Epithelial cell of proximal tubule (primary cell): ENCODE measurements around the gene PTH1R. TPM values are rescaled to one million over a fixed set of nuclear protein-coding genes. Genes with fewer than 3 reads are reported as not detected.

Experiments used
- DNase-seq: peaks from one replicate; pipeline ENCODE4 v3.0.0-alpha.2; 2011; ENCODE audit warnings: low read depth
- H3K4me3 ChIP-seq: 2 replicates; pipeline ENCODE4 v1.5.1; 2011; ENCODE audit warnings: low read depth, mild to moderate bottlenecking, low read length
- total RNA-seq: library from RNA; depleted of rRNA; stranded (reverse); fragments of >200 nt; gene quantifications from 2 replicates; pipeline ENCODE4 v1.2.3, GENCODE V29; 2015
- TF ChIP-seq, protein P1 (sequence below): conservative IDR thresholded peaks from 2 replicates; pipeline ENCODE4 v1.5.1; 2012; ENCODE audit warnings: low read depth, mild to moderate bottlenecking, low read length

Gene PTH1R
- total RNA-seq, 1 donor from 2014 or later, result 11.5 TPM

GRCh38 chr3:46904303-46905212 lies 27.0 kb downstream of the PTH1R start:
- TF ChIP-seq, protein P1, sequence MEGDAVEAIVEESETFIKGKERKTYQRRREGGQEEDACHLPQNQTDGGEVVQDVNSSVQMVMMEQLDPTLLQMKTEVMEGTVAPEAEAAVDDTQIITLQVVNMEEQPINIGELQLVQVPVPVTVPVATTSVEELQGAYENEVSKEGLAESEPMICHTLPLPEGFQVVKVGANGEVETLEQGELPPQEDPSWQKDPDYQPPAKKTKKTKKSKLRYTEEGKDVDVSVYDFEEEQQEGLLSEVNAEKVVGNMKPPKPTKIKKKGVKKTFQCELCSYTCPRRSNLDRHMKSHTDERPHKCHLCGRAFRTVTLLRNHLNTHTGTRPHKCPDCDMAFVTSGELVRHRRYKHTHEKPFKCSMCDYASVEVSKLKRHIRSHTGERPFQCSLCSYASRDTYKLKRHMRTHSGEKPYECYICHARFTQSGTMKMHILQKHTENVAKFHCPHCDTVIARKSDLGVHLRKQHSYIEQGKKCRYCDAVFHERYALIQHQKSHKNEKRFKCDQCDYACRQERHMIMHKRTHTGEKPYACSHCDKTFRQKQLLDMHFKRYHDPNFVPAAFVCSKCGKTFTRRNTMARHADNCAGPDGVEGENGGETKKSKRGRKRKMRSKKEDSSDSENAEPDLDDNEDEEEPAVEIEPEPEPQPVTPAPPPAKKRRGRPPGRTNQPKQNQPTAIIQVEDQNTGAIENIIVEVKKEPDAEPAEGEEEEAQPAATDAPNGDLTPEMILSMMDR, result no peak
- H3K4me3 ChIP-seq, result no peak overlapping the region
- no peak for DNase-seq

GRCh38 chr3:46905213-46905560 lies 27.7 kb downstream of the PTH1R start:
- H3K4me3 ChIP-seq, result no peak overlapping the region
- TF ChIP-seq, protein P1, result no peak
- no peak for DNase-seq

GRCh38 chr3:46905661-46906451 lies 28.3 kb downstream of the PTH1R start:
- no peak for DNase-seq
- TF ChIP-seq, protein P1, result no peak
- H3K4me3 ChIP-seq, result no peak overlapping the region

DNA sequence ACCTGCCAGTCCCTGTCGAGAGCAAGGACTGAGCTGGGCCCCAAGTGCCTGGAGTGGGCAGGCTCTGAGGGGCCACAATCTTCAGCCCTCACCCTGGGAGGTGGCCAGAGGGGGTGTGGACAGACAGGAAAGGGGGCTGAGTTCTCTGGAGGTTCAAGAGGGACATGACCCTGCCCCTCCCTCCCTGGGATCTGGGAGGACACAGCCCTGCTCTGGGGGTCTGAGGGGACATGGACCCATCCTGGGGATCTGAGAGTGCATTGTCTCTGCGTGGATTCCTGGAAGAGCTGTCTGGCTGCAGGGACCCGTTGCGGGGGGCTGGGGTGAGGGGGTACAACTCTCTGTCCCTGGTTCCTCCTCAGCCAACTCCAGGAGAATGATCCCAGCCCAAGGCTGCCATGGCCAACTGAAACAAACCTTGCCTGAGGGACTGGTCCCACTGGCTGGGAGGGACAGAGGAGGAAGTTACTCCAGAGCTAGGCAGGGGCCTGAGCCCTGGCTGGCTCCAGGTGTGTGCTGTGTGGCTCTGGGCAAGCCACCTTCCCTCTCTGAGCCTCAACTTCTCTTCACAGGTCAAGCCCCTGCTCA lies 29.0 kb downstream of the PTH1R start:
- TF ChIP-seq, protein P1, result no peak

DNA sequence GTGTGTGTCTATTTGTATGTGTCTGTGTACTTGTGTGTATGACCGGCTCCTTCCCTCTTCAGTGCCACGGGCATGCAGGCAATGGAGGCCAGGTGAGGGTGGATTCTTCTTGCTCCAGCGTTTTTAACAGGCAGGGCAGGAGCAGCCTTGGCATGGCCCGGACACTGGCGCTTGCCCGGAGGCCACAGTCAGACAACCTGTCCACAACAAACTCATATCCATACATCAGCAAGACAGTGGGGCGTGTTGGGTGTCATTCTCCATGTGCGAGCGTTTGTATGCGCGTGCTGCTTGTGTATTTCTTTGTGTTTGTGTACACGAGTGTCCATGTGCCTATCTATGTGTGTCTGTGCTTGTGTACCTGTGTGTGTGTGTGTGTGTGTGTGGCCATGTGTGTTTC lies 29.8 kb downstream of the PTH1R start:
- TF ChIP-seq, protein P1, result no peak
- H3K4me3 ChIP-seq, result no peak overlapping the region
- DNase-seq, result no peak

More for the DNA sequence above, 29.0 kb downstream of the PTH1R start:
- DNase-seq, result no peak
- H3K4me3 ChIP-seq, result no peak overlapping the region

DNA sequence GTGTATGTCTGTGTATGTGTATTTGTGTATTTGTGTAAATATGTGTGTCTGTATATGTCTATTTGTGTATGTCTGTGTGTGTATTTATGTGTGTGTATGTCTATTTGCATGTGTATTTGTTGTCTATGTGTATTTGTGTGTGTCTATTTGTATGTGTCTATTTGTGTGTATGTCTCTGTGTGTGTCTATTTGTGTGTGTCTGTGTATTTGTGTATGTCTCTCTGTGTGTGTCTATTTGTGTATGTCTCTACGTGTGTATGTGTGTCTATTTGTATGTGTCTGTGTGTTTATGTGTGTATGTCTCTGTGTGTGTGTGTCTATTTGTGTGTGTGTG lies 30.4 kb downstream of the PTH1R start:
- DNase-seq, result no peak
- no peak overlapping the region for H3K4me3 ChIP-seq
- TF ChIP-seq, protein P1, result no peak
